Stomach (tissue), 9 donors: ENCODE measurements around the gene ACTL6B. TPM values are rescaled to one million over a fixed set of nuclear protein-coding genes. Genes with fewer than 3 reads are reported as not detected.
"Not testable (repeated sequence)": the region's sequence is repeated elsewhere in the genome, so short reads cannot be mapped to it uniquely, and the experiment has no call there.

Source experiments
- DNase-seq, 2 donors: peaks; one replicate each; pipeline versions ENCODE4 v3.0.0 to v3.0.0-alpha.2; 2013 to 2019
- H3K27ac ChIP-seq, 5 donors: fragments of 200-600 bp in 4 of 5; sonication (generic) in 4 of 5; one replicate each; pipeline ENCODE4 v1.5.1; 2013 to 2019; ENCODE audit warnings: mild to moderate bottlenecking in 1 of 5, moderate library complexity in 1 of 5
- H3K27me3 ChIP-seq, 3 donors: fragments of 200-600 bp; sonication (generic); one replicate each; pipeline ENCODE4 v1.5.1; 2017 to 2019; ENCODE audit warnings: mixed run types in 1 of 3
- H3K36me3 ChIP-seq, 4 donors: fragments of 200-600 bp; sonication (generic); 1 replicate in 3 of 4; 2 replicates in 1 of 4; pipeline ENCODE4 v1.5.1; 2016 to 2019
- H3K4me1 ChIP-seq, 4 donors: fragments of 200-600 bp; sonication (generic); one replicate each; pipeline ENCODE4 v1.5.1; 2016 to 2019
- H3K4me3 ChIP-seq, 4 donors: fragments of 200-600 bp; sonication (generic) in 3 of 4; one replicate each; pipeline ENCODE4 v1.5.1; 2016 to 2019; ENCODE audit warnings: mild to moderate bottlenecking in 1 of 4
- H3K9me3 ChIP-seq, 4 donors: fragments of 200-600 bp; sonication (generic); one replicate each; pipeline ENCODE4 v1.5.1; 2016 to 2019
- EP300 ChIP-seq: sonication (generic); formaldehyde crosslinking; IDR thresholded peaks from one replicate; pipeline ENCODE4 v1.6.1; 2017; ENCODE audit warnings: antibody characterized with exemption
- POLR2A ChIP-seq, 4 donors: fragments of 450-650 bp; IDR thresholded peaks; one replicate each; pipeline ENCODE4 v1.6.1; 2016; ENCODE audit warnings: antibody characterized with exemption in 4 of 4, control low read depth in 2 of 4, mild to moderate bottlenecking in 1 of 4, moderate library complexity in 1 of 4
- POLR2AphosphoS5 ChIP-seq, 3 donors: sonication (generic); formaldehyde crosslinking; IDR thresholded peaks; one replicate each; pipeline ENCODE4 v1.6.1; 2016; ENCODE audit warnings: antibody characterized with exemption in 3 of 3
- whole genome bisulfite sequencing, 5 donors: extraction: QIAGEN DNeasy Blood & Tissue Kit in 3 of 5; methylation state at CpG; one replicate each; pipeline versions ENCODE4 v1.1.5 to v1.1.7; 2013 to 2018; 5-methylcytosine and 5-hydroxymethylcytosine counted together
- intact Hi-C: fragments of 100-400 bp; cut with DNase I; formaldehyde crosslinking; loops from one replicate; pipeline ENCODE4 v1.15.1; 2023; ENCODE audit warnings: low total_unique reads
- polyA plus RNA-seq, 3 donors: library from polyadenylated mRNA; stranded (reverse); fragments of 200-250 nt; gene quantifications; one replicate each; pipeline ENCODE4 v1.2.3, GENCODE V29; 2013
- total RNA-seq, 5 donors: library from RNA; depleted of rRNA; stranded (reverse); fragments of >200 nt; gene quantifications; one replicate each; pipeline versions ENCODE4 v1.1.0 to v1.2.3, GENCODE V29; 2014 to 2016
- TF ChIP-seq, protein P1 (sequence below), 7 experiments: fragments of 450-650 bp in 4 of 7; fragments of 200-600 bp in 3 of 7; sonication (generic) in 3 of 7; IDR thresholded peaks; one replicate each; pipeline ENCODE4 v1.5.1; 2016 to 2019; ENCODE audit warnings: antibody characterized with exemption in 7 of 7, control low read depth in 2 of 7, mild to moderate bottlenecking in 1 of 7
- donor health status: healthy with polysubstance abuse.
- donor health status: Bipolar disorder and iron deficiency.
- donor health status: healthy.

ACTL6B gene
- total and polyA plus RNA-seq, 8 donors = 0.25 to 1.4 (median 0.43) TPM; not detected in 3

DNA sequence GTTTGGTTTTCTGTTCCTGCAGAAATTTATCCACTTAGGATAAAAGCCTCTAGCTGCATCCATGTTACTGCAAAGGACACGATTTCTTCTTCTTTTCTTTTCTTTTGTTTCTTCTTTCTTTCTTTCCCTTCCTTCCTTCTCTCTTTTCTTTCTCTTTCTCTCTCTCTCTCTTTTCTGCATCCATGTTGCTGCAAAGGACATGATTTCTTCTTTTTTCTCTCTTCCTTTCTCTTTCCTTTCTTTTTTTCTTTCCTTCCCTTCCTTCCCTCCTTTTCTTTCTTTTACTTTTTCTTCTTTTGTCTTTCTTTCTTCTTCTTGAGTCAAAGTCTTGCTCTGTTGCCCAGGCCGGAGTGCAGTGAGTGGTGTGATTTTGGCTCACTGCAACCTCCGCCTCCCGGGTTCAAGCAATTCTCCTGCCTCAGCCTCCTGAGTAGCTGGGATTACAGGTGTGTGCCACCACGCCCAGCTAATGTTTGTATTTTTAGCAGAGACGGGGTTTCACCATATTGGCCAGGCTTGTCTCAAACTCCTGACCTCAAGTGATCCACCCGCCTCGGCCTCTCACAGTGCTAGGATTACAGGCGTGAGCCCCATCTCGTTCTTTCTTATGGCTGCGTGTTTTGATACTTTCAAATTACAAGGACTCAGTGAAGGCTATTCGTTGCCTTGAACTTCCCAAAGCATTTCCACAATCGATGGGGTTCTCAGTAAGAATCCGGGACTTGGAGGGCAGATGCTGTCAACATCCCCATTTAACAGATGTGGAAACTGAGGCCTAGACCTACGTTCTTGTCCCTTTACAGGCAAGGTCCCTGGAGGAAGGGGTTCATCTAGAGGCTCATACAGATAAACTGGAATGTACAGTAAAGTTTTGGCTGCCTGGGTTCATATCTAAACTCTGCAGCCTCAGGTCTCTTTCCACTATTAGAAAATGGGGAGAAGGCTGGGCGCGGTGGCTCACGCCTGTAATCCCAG, 15.4 kb upstream of the ACTL6B start:
- no peak for DNase-seq
- Histone ChIP-seq H3K4me3 (no peak overlapping the region), H3K36me3 (peaks cover 2 to 4% (median 3%) of the 10 kb centered on the region in 4 donors), H3K27me3 (no peaks in the 10 kb centered on the region), H3K27ac (no peak overlapping the region), H3K9me3 (no peaks in the 10 kb centered on the region), H3K4me1 (peaks cover 4 to 20% (median 14%) of the 10 kb centered on the region in 4 donors)
- no peak for TF ChIP-seq POLR2A (IDR thresholded peaks at IDR 0.05)
- no peak for TF ChIP-seq POLR2AphosphoS5 (IDR thresholded peaks at IDR 0.05)
- no peak for TF ChIP-seq EP300
- TF ChIP-seq, protein P1, sequence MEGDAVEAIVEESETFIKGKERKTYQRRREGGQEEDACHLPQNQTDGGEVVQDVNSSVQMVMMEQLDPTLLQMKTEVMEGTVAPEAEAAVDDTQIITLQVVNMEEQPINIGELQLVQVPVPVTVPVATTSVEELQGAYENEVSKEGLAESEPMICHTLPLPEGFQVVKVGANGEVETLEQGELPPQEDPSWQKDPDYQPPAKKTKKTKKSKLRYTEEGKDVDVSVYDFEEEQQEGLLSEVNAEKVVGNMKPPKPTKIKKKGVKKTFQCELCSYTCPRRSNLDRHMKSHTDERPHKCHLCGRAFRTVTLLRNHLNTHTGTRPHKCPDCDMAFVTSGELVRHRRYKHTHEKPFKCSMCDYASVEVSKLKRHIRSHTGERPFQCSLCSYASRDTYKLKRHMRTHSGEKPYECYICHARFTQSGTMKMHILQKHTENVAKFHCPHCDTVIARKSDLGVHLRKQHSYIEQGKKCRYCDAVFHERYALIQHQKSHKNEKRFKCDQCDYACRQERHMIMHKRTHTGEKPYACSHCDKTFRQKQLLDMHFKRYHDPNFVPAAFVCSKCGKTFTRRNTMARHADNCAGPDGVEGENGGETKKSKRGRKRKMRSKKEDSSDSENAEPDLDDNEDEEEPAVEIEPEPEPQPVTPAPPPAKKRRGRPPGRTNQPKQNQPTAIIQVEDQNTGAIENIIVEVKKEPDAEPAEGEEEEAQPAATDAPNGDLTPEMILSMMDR (IDR thresholded peaks at IDR 0.05) = no peak
- WGBS, 5 donors = 88 to 93% (median 90%) methylated on average over 18 of the region's 18 CpGs
- intact Hi-C loops = loop anchor here (10.0 kb wide), 1 partner anchor 197 kb away; the partner anchor contains the start of gene TSC22D4

- no peaks in the 10 kb centered on the region for H3K9me3 ChIP-seq
- H3K27me3 ChIP-seq = no peaks in the 10 kb centered on the region
- intact Hi-C loops = loop anchor here (10.0 kb wide), 1 partner anchor 195 kb away; the partner anchor contains the start of gene TSC22D4
- TF ChIP-seq EP300 = no peak
- no peak for TF ChIP-seq POLR2A (IDR thresholded peaks at IDR 0.05)
- TF ChIP-seq POLR2AphosphoS5 (IDR thresholded peaks at IDR 0.05) = no peak
- TF ChIP-seq, protein P1 (IDR thresholded peaks at IDR 0.05) = no peak
- no peak for DNase-seq
- H3K4me3 ChIP-seq = no peak overlapping the region
- 65 to 71% (median 66%) methylated on average over 8 of the region's 8 CpGs for WGBS, 5 donors
- peaks cover 0 to 7% (median 5%) of the 10 kb centered on the region in 4 donors for H3K4me1 ChIP-seq
- no peaks in the 10 kb centered on the region for H3K36me3 ChIP-seq
- no peak overlapping the region for H3K27ac ChIP-seq
Observed at GRCh38 chr7:100670074-100670473, 13.8 kb upstream of the ACTL6B start.

DNA sequence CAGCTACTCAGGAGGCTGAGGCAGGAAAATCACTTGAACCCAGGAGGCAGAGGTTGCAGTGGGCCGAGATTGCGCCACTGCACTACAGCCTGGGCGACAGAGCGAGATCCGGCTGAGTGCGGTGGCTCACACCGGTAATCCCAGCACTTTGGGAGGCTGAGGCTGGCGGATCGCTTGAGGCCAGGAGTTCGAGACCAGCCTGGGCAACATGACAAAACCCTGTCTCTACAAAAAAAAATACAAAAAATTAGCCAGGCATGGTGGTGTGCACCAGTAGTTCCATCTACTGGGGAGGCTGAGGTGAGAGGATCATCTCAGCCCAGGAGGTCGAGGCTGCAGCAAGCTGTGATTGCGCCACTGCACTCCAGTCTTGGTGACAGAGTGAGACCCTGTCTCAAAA, 12.9 kb upstream of the ACTL6B start:
- H3K4me3 ChIP-seq, H3K27me3 ChIP-seq, intact Hi-C loops, H3K9me3 ChIP-seq, DNase-seq, H3K27ac ChIP-seq, H3K4me1 ChIP-seq, H3K36me3 ChIP-seq: not testable (repeated sequence)
- WGBS, 5 donors = 93 to 97% (median 94%) methylated on average over 11 to 12 of the region's 12 CpGs

DNA sequence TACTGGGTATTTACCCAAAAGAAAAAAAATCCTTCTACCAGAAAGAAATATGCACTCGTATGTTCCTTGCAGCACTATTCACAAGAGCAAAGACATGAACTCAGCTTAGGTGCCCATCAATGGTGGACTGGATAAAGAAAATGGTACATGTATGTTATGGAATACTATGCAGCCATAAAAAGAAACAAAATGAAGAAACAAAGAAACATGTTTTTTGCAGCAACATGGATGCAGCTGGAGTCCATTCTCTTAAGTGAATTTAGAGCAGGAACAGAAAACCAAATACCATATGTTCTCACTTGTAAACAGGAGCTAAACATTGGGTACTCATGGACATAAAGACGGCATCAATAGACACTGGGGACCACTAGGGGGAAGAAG, 11.8 kb upstream of the ACTL6B start:
- Histone ChIP-seq H3K4me1 (peaks cover 0 to 6% (median 2%) of the 10 kb centered on the region in 4 donors), H3K9me3 (no peaks in the 10 kb centered on the region), H3K4me3 (no peak overlapping the region), H3K27ac (no peak overlapping the region), H3K36me3 (no peaks in the 10 kb centered on the region), H3K27me3 (no peaks in the 10 kb centered on the region)
- WGBS, 5 donors = 70 to 76% (median 73%) methylated on average over 2 of the region's 2 CpGs
- no peak for DNase-seq
- intact Hi-C loops = no loop called here
- TF ChIP-seq POLR2AphosphoS5 (IDR thresholded peaks at IDR 0.05) = no peak
- TF ChIP-seq, protein P1 (IDR thresholded peaks at IDR 0.05) = no peak
- no peak for TF ChIP-seq POLR2A (IDR thresholded peaks at IDR 0.05)
- no peak for TF ChIP-seq EP300
